Kidney epithelial cell (primary cell): ENCODE data around the gene TSG101. TPM values are rescaled to one million over a fixed set of nuclear protein-coding genes. Genes with fewer than 3 reads are reported as not detected.

Source experiments
- total RNA-seq: library from RNA; depleted of rRNA; stranded (reverse); fragments of >200 nt; gene quantifications from 2 replicates; pipeline ENCODE4 v1.2.3, GENCODE V29; 2015

Gene TSG101
- total RNA-seq, 1 donor from 2014 or later, result 180 TPM

Other genes with a start within 250 kb of the TSG101 start
- gene HPS5, start 204.8 kb downstream of the TSG101 start, total RNA-seq, result 15.1 and 15.7 TPM in 2 replicates
- 57.2 and 58.5 TPM in 2 replicates for gene GTF2H1, start 204.4 kb downstream of the TSG101 start, total RNA-seq
- 269 and 279 TPM in 2 replicates for gene LDHA, start 132.4 kb downstream of the TSG101 start, total RNA-seq
- gene LDHC, start 114.6 kb downstream of the TSG101 start, total RNA-seq, result 0.82 and 2.6 TPM in 2 replicates
- gene LDHAL6A, start 71.1 kb downstream of the TSG101 start, total RNA-seq, result not detected in 2 replicates
- 42.0 and 43.5 TPM in 2 replicates for gene UEVLD, start 61.8 kb upstream of the TSG101 start, total RNA-seq
- 7.4 TPM in 1 of 2 replicates, not detected in the other for gene MISFA, start 72.8 kb upstream of the TSG101 start, total RNA-seq
- gene SPTY2D1, start 107.4 kb upstream of the TSG101 start, total RNA-seq, result 17.0 and 18.1 TPM in 2 replicates
- 3.1 and 5.0 TPM in 2 replicates for gene TMEM86A, start 171.8 kb upstream of the TSG101 start, total RNA-seq
- gene IGSF22, start 199.2 kb upstream of the TSG101 start, total RNA-seq, result 0.04 TPM in 1 of 2 replicates, not detected in the other